H9 (cell line): Measurements from ENCODE around the gene DUT. TPM values are rescaled to one million over a fixed set of nuclear protein-coding genes. Genes with fewer than 3 reads are reported as not detected.

Experiments used
- DNase-seq: peaks from one replicate; pipeline ENCODE4 v3.0.0-alpha.2; 2017
- H2AFZ ChIP-seq: one replicate; pipeline ENCODE4 v1.6.1; 2013; ENCODE audit warnings: mild to moderate bottlenecking, low read length, control low read depth, moderate library complexity
- H2AK5ac ChIP-seq: 2 replicates; pipeline ENCODE4 v1.6.1; 2013; ENCODE audit warnings: low read length, control low read depth, mixed read lengths; ENCODE audit not compliant: insufficient read length
- H2BK120ac ChIP-seq: one replicate; pipeline ENCODE4 v1.6.1; 2013; ENCODE audit warnings: low read depth, mild to moderate bottlenecking, low read length, control low read depth, inconsistent platforms; ENCODE audit not compliant: poor library complexity, severe bottlenecking
- H2BK12ac ChIP-seq: 2 replicates; pipeline ENCODE4 v1.6.1; 2013; ENCODE audit warnings: low read length, control low read depth, mixed read lengths, low read depth; ENCODE audit not compliant: insufficient read length
- H2BK15ac ChIP-seq: 2 replicates; pipeline ENCODE4 v1.6.1; 2013; ENCODE audit warnings: low read depth, low read length, control low read depth
- H2BK20ac ChIP-seq: one replicate; pipeline ENCODE4 v1.6.1; 2013; ENCODE audit warnings: low read depth, mild to moderate bottlenecking, low read length, control low read depth, inconsistent platforms; ENCODE audit not compliant: poor library complexity, severe bottlenecking
- H2BK5ac ChIP-seq: 2 replicates; pipeline ENCODE4 v1.6.1; 2013; ENCODE audit warnings: low read length, control low read depth, mixed read lengths; ENCODE audit not compliant: insufficient read length
- H3K14ac ChIP-seq: 2 replicates; pipeline ENCODE4 v1.6.1; 2013; ENCODE audit warnings: low read length, control low read depth; ENCODE audit not compliant: insufficient read depth
- H3K18ac ChIP-seq: 2 replicates; pipeline ENCODE4 v1.6.1; 2013; ENCODE audit warnings: low read depth, mild to moderate bottlenecking, mixed read lengths, low read length, control low read depth; ENCODE audit not compliant: insufficient read length
- H3K23ac ChIP-seq: 2 replicates; pipeline ENCODE4 v1.6.1; 2013; ENCODE audit warnings: low read length, control low read depth, mixed read lengths, low read depth; ENCODE audit not compliant: insufficient read length
- H3K23me2 ChIP-seq: 2 replicates; pipeline ENCODE4 v1.6.1; 2013; ENCODE audit warnings: low read depth, mild to moderate bottlenecking, mixed read lengths, low read length, control low read depth; ENCODE audit not compliant: insufficient read length, poor library complexity, severe bottlenecking
- H3K27ac ChIP-seq: 2 replicates; pipeline ENCODE4 v1.5.1; 2013; ENCODE audit warnings: low read length, control low read depth, mixed read lengths, low read depth; ENCODE audit not compliant: insufficient read length
- H3K27me3 ChIP-seq: 2 replicates; pipeline ENCODE4 v1.6.1; 2013; ENCODE audit warnings: low read length, control low read depth, inconsistent platforms; ENCODE audit not compliant: insufficient read depth
- H3K4ac ChIP-seq: 2 replicates; pipeline ENCODE4 v1.6.1; 2013; ENCODE audit warnings: low read depth, mild to moderate bottlenecking, control low read depth, inconsistent platforms, low read length, moderate library complexity
- H3K4me1 ChIP-seq: 2 replicates; pipeline ENCODE4 v1.6.1; 2013; ENCODE audit warnings: low read length, control low read depth, inconsistent platforms; ENCODE audit not compliant: insufficient read depth
- H3K4me2 ChIP-seq: 2 replicates; pipeline ENCODE4 v1.6.1; 2013; ENCODE audit warnings: low read length, control low read depth, mixed read lengths; ENCODE audit not compliant: insufficient read length, insufficient read depth
- H3K56ac ChIP-seq: 2 replicates; pipeline ENCODE4 v1.6.1; 2013; ENCODE audit warnings: low read depth, mild to moderate bottlenecking, mixed read lengths, low read length, control low read depth; ENCODE audit not compliant: insufficient read length
- H3K79me1 ChIP-seq: 2 replicates; pipeline ENCODE4 v1.6.1; 2013; ENCODE audit warnings: low read depth, mild to moderate bottlenecking, moderate library complexity, low read length, control low read depth, inconsistent platforms; ENCODE audit not compliant: insufficient read depth, poor library complexity, severe bottlenecking
- H3K79me2 ChIP-seq: 2 replicates; pipeline ENCODE4 v1.6.1; 2013; ENCODE audit warnings: low read length, control low read depth, inconsistent platforms; ENCODE audit not compliant: insufficient read depth
- H3K9ac ChIP-seq: 2 replicates; pipeline ENCODE4 v1.6.1; 2013; ENCODE audit warnings: low read length, control low read depth, mixed read lengths; ENCODE audit not compliant: insufficient read length; ENCODE audit errors: extremely low read depth
- H3K9me3 ChIP-seq: one replicate; pipeline ENCODE4 v1.6.1; 2013; ENCODE audit warnings: low read depth, low read length, inconsistent platforms; ENCODE audit not compliant: control insufficient read depth
- H3T11ph ChIP-seq: one replicate; pipeline ENCODE4 v1.6.1; 2013; ENCODE audit warnings: mild to moderate bottlenecking, low read length, control low read depth, inconsistent platforms
- H4K20me1 ChIP-seq: one replicate; pipeline ENCODE4 v1.6.1; 2013; ENCODE audit not compliant: control insufficient read depth, insufficient read length, insufficient read depth
- H4K5ac ChIP-seq: 2 replicates; pipeline ENCODE4 v1.6.1; 2013; ENCODE audit warnings: low read depth, mild to moderate bottlenecking, mixed read lengths, low read length, control low read depth; ENCODE audit not compliant: insufficient read length
- H4K8ac ChIP-seq: replicated peaks from 2 replicates; pipeline ENCODE4 v1.6.1; 2013; ENCODE audit warnings: low read length, control low read depth, mixed read lengths, low read depth; ENCODE audit not compliant: insufficient read length
- H4K91ac ChIP-seq: 2 replicates; pipeline ENCODE4 v1.6.1; 2013; ENCODE audit warnings: low read depth, mild to moderate bottlenecking, moderate library complexity, mixed read lengths, low read length, control low read depth; ENCODE audit not compliant: insufficient read length
- H3K27ac Mint-ChIP-seq, 3 experiments: 2 replicates in 2 of 3; 3 replicates in 1 of 3; pipeline ENCODE4 v1.8.0; 2020 to 2021; ENCODE audit warnings: mixed read lengths in 3 of 3, mild to moderate bottlenecking in 1 of 3, moderate library complexity in 1 of 3
- H3K27me3 Mint-ChIP-seq: 2 replicates; pipeline ENCODE4 v1.8.0; 2021; ENCODE audit warnings: low read depth, mild to moderate bottlenecking, moderate library complexity, mixed read lengths
- H3K36me3 Mint-ChIP-seq, 3 experiments: 2 replicates in 2 of 3; 3 replicates in 1 of 3; pipeline ENCODE4 v1.8.0; 2020 to 2021; ENCODE audit warnings: low read depth in 3 of 3, mixed read lengths in 3 of 3; ENCODE audit not compliant: insufficient read depth in 1 of 3
- H3K4me1 Mint-ChIP-seq, 2 experiments: 2 replicates each; pipeline ENCODE4 v1.8.0; 2020; ENCODE audit warnings: mixed read lengths in 2 of 2
- H3K4me3 Mint-ChIP-seq, 2 experiments: 2 replicates in 1 of 2; 3 replicates in 1 of 2; pipeline ENCODE4 v1.8.0; 2020 to 2021; ENCODE audit warnings: mild to moderate bottlenecking in 2 of 2, mixed read lengths in 2 of 2, moderate library complexity in 1 of 2
- H3K9me3 Mint-ChIP-seq, 2 experiments: 2 replicates in 1 of 2; 3 replicates in 1 of 2; pipeline ENCODE4 v1.8.0; 2020; ENCODE audit warnings: mild to moderate bottlenecking in 2 of 2, mixed read lengths in 2 of 2, moderate library complexity in 1 of 2
- CTCF ChIP-seq: fragments of 200-600 bp; sonication (generic); conservative IDR thresholded peaks from 3 replicates; pipeline ENCODE4 v1.8.0; 2021; ENCODE audit warnings: antibody characterized with exemption, mild to moderate bottlenecking
- WGBS: extraction: QIAGEN DNeasy Blood & Tissue Kit; methylation state at CpG from one replicate; pipeline ENCODE4 v1.1.7; 2013; ENCODE audit warnings: missing lambda C conversion rate, low lambda C conversion rate, mixed read lengths; ENCODE audit not compliant: insufficient read length; ENCODE audit errors: extremely low coverage; 5-methylcytosine and 5-hydroxymethylcytosine counted together
- total RNA-seq: library from RNA; stranded (reverse); gene quantifications from 2 replicates; pipeline ENCODE4 v1.2.1, GENCODE V29; 2021

The DUT gene
- total RNA-seq, 1 experiment from 2014 or later: 137 TPM

GRCh38 chr15:48365575-48365974 is 34.3 kb downstream of the DUT start:
- no CpG with 5 or more reads among the region's 1 CpG for WGBS
- no peak for TF ChIP-seq CTCF
- H3K27ac Mint-ChIP-seq: no peak overlapping the region

More at GRCh38 chr15:48365575-48365974, 34.3 kb downstream of the DUT start:
- Histone ChIP-seq H4K91ac (no peak overlapping the region), H3K4ac (no peak overlapping the region), H2BK20ac (no peak overlapping the region), H3K23me2 (no peaks in the 10 kb centered on the region), H2BK5ac (no peak overlapping the region), H2BK120ac (no peak overlapping the region), H3T11ph (no peak overlapping the region), H3K27ac (no peak overlapping the region), H3K4me1 (no peaks in the 10 kb centered on the region), H3K27me3 (no peaks in the 10 kb centered on the region; the same call in 1 of the 2 replicates), H3K9ac (no peak overlapping the region), H3K23ac (no peak overlapping the region), H3K79me1 (no peaks in the 10 kb centered on the region), H2AK5ac (no peak overlapping the region), H4K5ac (no peak overlapping the region), H3K79me2 (no peaks in the 10 kb centered on the region), H2BK15ac (no peak overlapping the region), H3K56ac (no peak overlapping the region), H3K9me3 (no peaks in the 10 kb centered on the region), H2BK12ac (no peak overlapping the region), H3K14ac (no peak overlapping the region), H4K8ac (no peak overlapping the region), H3K18ac (no peak overlapping the region), H3K4me2 (no peak overlapping the region), H4K20me1 (no peaks in the 10 kb centered on the region), H2AFZ (no peak overlapping the region)
- Mint-ChIP-seq H3K9me3 (peaks cover 6% of the 10 kb centered on the region in 2 experiments; a peak in 4 of 5 replicates), H3K36me3 (peaks cover 0 to 5% (median 0%) of the 10 kb centered on the region in 3 experiments; a peak in 1 of 7 replicates), H3K27me3 (no peaks in the 10 kb centered on the region), H3K4me3 (no peak overlapping the region), H3K4me1 (no peaks in the 10 kb centered on the region)
- DNase-seq: no peak
